H9 (cell line): ENCODE data around the gene PTGS1. TPM values are rescaled to one million over a fixed set of nuclear protein-coding genes. Genes with fewer than 3 reads are reported as not detected.

Source experiments
- DNase-seq: peaks from one replicate; pipeline ENCODE4 v3.0.0-alpha.2; 2017
- H2AFZ ChIP-seq: one replicate; pipeline ENCODE4 v1.6.1; 2013; ENCODE audit warnings: mild to moderate bottlenecking, low read length, control low read depth, moderate library complexity
- H2AK5ac ChIP-seq: 2 replicates; pipeline ENCODE4 v1.6.1; 2013; ENCODE audit warnings: low read length, control low read depth, mixed read lengths; ENCODE audit not compliant: insufficient read length
- H2BK120ac ChIP-seq: one replicate; pipeline ENCODE4 v1.6.1; 2013; ENCODE audit warnings: low read depth, mild to moderate bottlenecking, low read length, control low read depth, inconsistent platforms; ENCODE audit not compliant: poor library complexity, severe bottlenecking
- H2BK12ac ChIP-seq: 2 replicates; pipeline ENCODE4 v1.6.1; 2013; ENCODE audit warnings: low read length, control low read depth, mixed read lengths, low read depth; ENCODE audit not compliant: insufficient read length
- H2BK15ac ChIP-seq: 2 replicates; pipeline ENCODE4 v1.6.1; 2013; ENCODE audit warnings: low read depth, low read length, control low read depth
- H2BK20ac ChIP-seq: one replicate; pipeline ENCODE4 v1.6.1; 2013; ENCODE audit warnings: low read depth, mild to moderate bottlenecking, low read length, control low read depth, inconsistent platforms; ENCODE audit not compliant: poor library complexity, severe bottlenecking
- H2BK5ac ChIP-seq: 2 replicates; pipeline ENCODE4 v1.6.1; 2013; ENCODE audit warnings: low read length, control low read depth, mixed read lengths; ENCODE audit not compliant: insufficient read length
- H3K14ac ChIP-seq: 2 replicates; pipeline ENCODE4 v1.6.1; 2013; ENCODE audit warnings: low read length, control low read depth; ENCODE audit not compliant: insufficient read depth
- H3K18ac ChIP-seq: 2 replicates; pipeline ENCODE4 v1.6.1; 2013; ENCODE audit warnings: low read depth, mild to moderate bottlenecking, mixed read lengths, low read length, control low read depth; ENCODE audit not compliant: insufficient read length
- H3K23ac ChIP-seq: 2 replicates; pipeline ENCODE4 v1.6.1; 2013; ENCODE audit warnings: low read length, control low read depth, mixed read lengths, low read depth; ENCODE audit not compliant: insufficient read length
- H3K23me2 ChIP-seq: 2 replicates; pipeline ENCODE4 v1.6.1; 2013; ENCODE audit warnings: low read depth, mild to moderate bottlenecking, mixed read lengths, low read length, control low read depth; ENCODE audit not compliant: insufficient read length, poor library complexity, severe bottlenecking
- H3K27ac ChIP-seq: 2 replicates; pipeline ENCODE4 v1.5.1; 2013; ENCODE audit warnings: low read length, control low read depth, mixed read lengths, low read depth; ENCODE audit not compliant: insufficient read length
- H3K27me3 ChIP-seq: 2 replicates; pipeline ENCODE4 v1.6.1; 2013; ENCODE audit warnings: low read length, control low read depth, inconsistent platforms; ENCODE audit not compliant: insufficient read depth
- H3K4ac ChIP-seq: 2 replicates; pipeline ENCODE4 v1.6.1; 2013; ENCODE audit warnings: low read depth, mild to moderate bottlenecking, control low read depth, inconsistent platforms, low read length, moderate library complexity
- H3K4me1 ChIP-seq: 2 replicates; pipeline ENCODE4 v1.6.1; 2013; ENCODE audit warnings: low read length, control low read depth, inconsistent platforms; ENCODE audit not compliant: insufficient read depth
- H3K4me2 ChIP-seq: 2 replicates; pipeline ENCODE4 v1.6.1; 2013; ENCODE audit warnings: low read length, control low read depth, mixed read lengths; ENCODE audit not compliant: insufficient read length, insufficient read depth
- H3K56ac ChIP-seq: 2 replicates; pipeline ENCODE4 v1.6.1; 2013; ENCODE audit warnings: low read depth, mild to moderate bottlenecking, mixed read lengths, low read length, control low read depth; ENCODE audit not compliant: insufficient read length
- H3K79me1 ChIP-seq: 2 replicates; pipeline ENCODE4 v1.6.1; 2013; ENCODE audit warnings: low read depth, mild to moderate bottlenecking, moderate library complexity, low read length, control low read depth, inconsistent platforms; ENCODE audit not compliant: insufficient read depth, poor library complexity, severe bottlenecking
- H3K79me2 ChIP-seq: 2 replicates; pipeline ENCODE4 v1.6.1; 2013; ENCODE audit warnings: low read length, control low read depth, inconsistent platforms; ENCODE audit not compliant: insufficient read depth
- H3K9ac ChIP-seq: 2 replicates; pipeline ENCODE4 v1.6.1; 2013; ENCODE audit warnings: low read length, control low read depth, mixed read lengths; ENCODE audit not compliant: insufficient read length; ENCODE audit errors: extremely low read depth
- H3K9me3 ChIP-seq: one replicate; pipeline ENCODE4 v1.6.1; 2013; ENCODE audit warnings: low read depth, low read length, inconsistent platforms; ENCODE audit not compliant: control insufficient read depth
- H3T11ph ChIP-seq: one replicate; pipeline ENCODE4 v1.6.1; 2013; ENCODE audit warnings: mild to moderate bottlenecking, low read length, control low read depth, inconsistent platforms
- H4K20me1 ChIP-seq: one replicate; pipeline ENCODE4 v1.6.1; 2013; ENCODE audit not compliant: control insufficient read depth, insufficient read length, insufficient read depth
- H4K5ac ChIP-seq: 2 replicates; pipeline ENCODE4 v1.6.1; 2013; ENCODE audit warnings: low read depth, mild to moderate bottlenecking, mixed read lengths, low read length, control low read depth; ENCODE audit not compliant: insufficient read length
- H4K8ac ChIP-seq: replicated peaks from 2 replicates; pipeline ENCODE4 v1.6.1; 2013; ENCODE audit warnings: low read length, control low read depth, mixed read lengths, low read depth; ENCODE audit not compliant: insufficient read length
- H4K91ac ChIP-seq: 2 replicates; pipeline ENCODE4 v1.6.1; 2013; ENCODE audit warnings: low read depth, mild to moderate bottlenecking, moderate library complexity, mixed read lengths, low read length, control low read depth; ENCODE audit not compliant: insufficient read length
- H3K27ac Mint-ChIP-seq, 3 experiments: 2 replicates in 2 of 3; 3 replicates in 1 of 3; pipeline ENCODE4 v1.8.0; 2020 to 2021; ENCODE audit warnings: mixed read lengths in 3 of 3, mild to moderate bottlenecking in 1 of 3, moderate library complexity in 1 of 3
- H3K27me3 Mint-ChIP-seq: 2 replicates; pipeline ENCODE4 v1.8.0; 2021; ENCODE audit warnings: low read depth, mild to moderate bottlenecking, moderate library complexity, mixed read lengths
- H3K36me3 Mint-ChIP-seq, 3 experiments: 2 replicates in 2 of 3; 3 replicates in 1 of 3; pipeline ENCODE4 v1.8.0; 2020 to 2021; ENCODE audit warnings: low read depth in 3 of 3, mixed read lengths in 3 of 3; ENCODE audit not compliant: insufficient read depth in 1 of 3
- H3K4me1 Mint-ChIP-seq, 2 experiments: 2 replicates each; pipeline ENCODE4 v1.8.0; 2020; ENCODE audit warnings: mixed read lengths in 2 of 2
- H3K4me3 Mint-ChIP-seq, 2 experiments: 2 replicates in 1 of 2; 3 replicates in 1 of 2; pipeline ENCODE4 v1.8.0; 2020 to 2021; ENCODE audit warnings: mild to moderate bottlenecking in 2 of 2, mixed read lengths in 2 of 2, moderate library complexity in 1 of 2
- H3K9me3 Mint-ChIP-seq, 2 experiments: 2 replicates in 1 of 2; 3 replicates in 1 of 2; pipeline ENCODE4 v1.8.0; 2020; ENCODE audit warnings: mild to moderate bottlenecking in 2 of 2, mixed read lengths in 2 of 2, moderate library complexity in 1 of 2
- CTCF ChIP-seq: fragments of 200-600 bp; sonication (generic); conservative IDR thresholded peaks from 3 replicates; pipeline ENCODE4 v1.8.0; 2021; ENCODE audit warnings: antibody characterized with exemption, mild to moderate bottlenecking
- WGBS: extraction: QIAGEN DNeasy Blood & Tissue Kit; methylation state at CpG from one replicate; pipeline ENCODE4 v1.1.7; 2013; ENCODE audit warnings: missing lambda C conversion rate, low lambda C conversion rate, mixed read lengths; ENCODE audit not compliant: insufficient read length; ENCODE audit errors: extremely low coverage; 5-methylcytosine and 5-hydroxymethylcytosine counted together
- total RNA-seq: library from RNA; stranded (reverse); gene quantifications from 2 replicates; pipeline ENCODE4 v1.2.1, GENCODE V29; 2021

PTGS1 gene
- total RNA-seq, 1 experiment from 2014 or later: 1.3 TPM

- Histone ChIP-seq H3K4me2 (peak overlapping the region; percentile 16), H2BK5ac (no peak overlapping the region), H3K18ac (no peak overlapping the region), H3K4me1 (peaks cover 8% of the 10 kb centered on the region; the same call in 1 of the 2 replicates), H2BK20ac (no peak overlapping the region), H3K14ac (no peak overlapping the region), H4K8ac (no peak overlapping the region), H2BK120ac (no peak overlapping the region), H2AK5ac (no peak overlapping the region), H3T11ph (no peak overlapping the region), H2AFZ (no peak overlapping the region), H4K20me1 (no peaks in the 10 kb centered on the region), H3K27me3 (peaks cover 16% of the 10 kb centered on the region; the same call in 1 of the 2 replicates), H3K9me3 (no peaks in the 10 kb centered on the region), H3K23me2 (peaks cover 5% of the 10 kb centered on the region), H3K4ac (no peak overlapping the region), H3K56ac (no peak overlapping the region), H3K27ac (no peak overlapping the region), H2BK12ac (no peak overlapping the region), H3K9ac (no peak overlapping the region), H3K79me1 (no peaks in the 10 kb centered on the region), H3K79me2 (no peaks in the 10 kb centered on the region), H3K23ac (no peak overlapping the region), H4K91ac (no peak overlapping the region), H4K5ac (no peak overlapping the region), H2BK15ac (no peak overlapping the region)
- H3K4me3 Mint-ChIP-seq: peak overlapping the region in 1 of 2 experiments; percentile 52; a peak in 2 of 5 replicates
- DNase-seq: peak; percentile 67
- H3K36me3 Mint-ChIP-seq: no peaks in the 10 kb centered on the region
- H3K9me3 Mint-ChIP-seq: peaks cover 4 to 5% of the 10 kb centered on the region in 2 experiments; a peak in 2 of 5 replicates
- H3K27ac Mint-ChIP-seq: no peak overlapping the region
- no peak for TF ChIP-seq CTCF
- no CpG with 5 or more reads among the region's 14 CpGs for WGBS
- peaks cover 44 to 60% of the 10 kb centered on the region in 2 experiments for H3K4me1 Mint-ChIP-seq
- peaks cover 53% of the 10 kb centered on the region for H3K27me3 Mint-ChIP-seq
Observed at GRCh38 chr9:122374885-122375420, 4.1 kb downstream of the PTGS1 start.
